Measurements from ENCODE around the gene C22orf23. TPM values are rescaled to one million over a fixed set of nuclear protein-coding genes. Genes with fewer than 3 reads are reported as not detected.

The C22orf23 gene
- polyA plus RNA-seq, 1 donor (not counting 4 experiments of a cell fraction or from before 2014, with no cell fraction given): not detected

- Histone ChIP-seq H3K27ac (ENCODE audit: control insufficient read depth, insufficient read depth, low read length) (no peak overlapping the region), H3K9me1 (ENCODE audit: control insufficient read depth, extremely low read depth, insufficient read depth, low read length) (no peaks in the 10 kb centered on the region), H2AFZ (ENCODE audit: control insufficient read depth, low read length) (no peak overlapping the region), H4K20me1 (ENCODE audit: control insufficient read depth, extremely low read depth, insufficient read depth, low read length) (no peaks in the 10 kb centered on the region), H3K27me3 (ENCODE audit: control insufficient read depth, extremely low read depth, insufficient read depth, low read length) (no peaks in the 10 kb centered on the region), H3K4me3 (ENCODE audit: control insufficient read depth in 2 of 3, extremely low read depth in 1 of 3, insufficient read depth in 2 of 3, low read depth in 1 of 3, low read length in 3 of 3) (no peak overlapping the region), H3K4me1 (ENCODE audit: control insufficient read depth, extremely low read depth, insufficient read depth, low read length) (no peaks in the 10 kb centered on the region), H3K4me2 (ENCODE audit: control insufficient read depth, extremely low read depth, insufficient read depth, low read depth, low read length) (no peak overlapping the region), H3K79me2 (ENCODE audit: control insufficient read depth, insufficient read depth, low read length) (no peaks in the 10 kb centered on the region), H3K36me3 (ENCODE audit: control insufficient read depth in 2 of 2, extremely low read depth in 1 of 2, insufficient read depth in 2 of 2, low read length in 2 of 2) (no peaks in the 10 kb centered on the region), H3K9ac (ENCODE audit: control insufficient read depth, extremely low read depth, insufficient read depth, low read length) (no peak overlapping the region), H3K9me3 (ENCODE audit: control insufficient read depth, low read depth, low read length) (no peaks in the 10 kb centered on the region)
- no peak for DNase-seq (ENCODE audit: low read depth, low spot score)
- dilution Hi-C loops (cut with MboI; ENCODE audit: extremely low pct_ligation_motif_present, low sequenced_read_pairs): no loop called here
- FAIRE-seq: no peak
- TF ChIP-seq CTCF (optimal IDR thresholded peaks at IDR 0.05 in 1 of 3, IDR thresholded peaks at IDR 0.05 in 1 of 3, conservative IDR thresholded peaks at IDR 0.05 in 1 of 3; ENCODE audit: extremely low read depth in 1 of 3, insufficient read depth in 2 of 3, low read length in 3 of 3): no peak
- TF ChIP-seq EZH2 (IDR thresholded peaks at IDR 0.05; ENCODE audit: low read length): no peak
Observed at GRCh38 chr22:37985050-37985585, 31.7 kb upstream of the C22orf23 start.

- Histone ChIP-seq H3K9me3 (ENCODE audit: control insufficient read depth, low read depth, low read length) (no peaks in the 10 kb centered on the region), H3K36me3 (ENCODE audit: control insufficient read depth in 2 of 2, extremely low read depth in 1 of 2, insufficient read depth in 2 of 2, low read length in 2 of 2) (no peaks in the 10 kb centered on the region), H3K4me1 (ENCODE audit: control insufficient read depth, extremely low read depth, insufficient read depth, low read length) (no peaks in the 10 kb centered on the region), H3K79me2 (ENCODE audit: control insufficient read depth, insufficient read depth, low read length) (no peaks in the 10 kb centered on the region), H3K9me1 (ENCODE audit: control insufficient read depth, extremely low read depth, insufficient read depth, low read length) (no peaks in the 10 kb centered on the region), H3K9ac (ENCODE audit: control insufficient read depth, extremely low read depth, insufficient read depth, low read length) (no peak within 1 kb of the TSS), H3K27me3 (ENCODE audit: control insufficient read depth, extremely low read depth, insufficient read depth, low read length) (no peaks in the 10 kb centered on the region), H3K27ac (ENCODE audit: control insufficient read depth, insufficient read depth, low read length) (no peak within 1 kb of the TSS), H4K20me1 (ENCODE audit: control insufficient read depth, extremely low read depth, insufficient read depth, low read length) (no peaks in the 10 kb centered on the region), H2AFZ (ENCODE audit: control insufficient read depth, low read length) (no peak within 1 kb of the TSS), H3K4me2 (ENCODE audit: control insufficient read depth, extremely low read depth, insufficient read depth, low read depth, low read length) (no peak within 1 kb of the TSS), H3K4me3 (ENCODE audit: control insufficient read depth in 2 of 3, extremely low read depth in 1 of 3, insufficient read depth in 2 of 3, low read depth in 1 of 3, low read length in 3 of 3) (no peak within 1 kb of the TSS)
- TF ChIP-seq CTCF (optimal IDR thresholded peaks at IDR 0.05 in 1 of 3, IDR thresholded peaks at IDR 0.05 in 1 of 3, conservative IDR thresholded peaks at IDR 0.05 in 1 of 3; ENCODE audit: extremely low read depth in 1 of 3, insufficient read depth in 2 of 3, low read length in 3 of 3): no peak
- no peak for DNase-seq (ENCODE audit: low read depth, low spot score)
- no peak for FAIRE-seq
- dilution Hi-C loops (cut with MboI; ENCODE audit: extremely low pct_ligation_motif_present, low sequenced_read_pairs): no loop called here
Observed at GRCh38 chr22:37983860-37984791, 30.7 kb upstream of the C22orf23 start, which contains the start of gene SOX10. SOX10 (minus strand) TSS chr22:37984555; CDS start chr22:37983784, 771 bp downstream.
